ENCODE data around the gene SLC25A4. TPM values are rescaled to one million over a fixed set of nuclear protein-coding genes. Genes with fewer than 3 reads are reported as not detected.

The SLC25A4 gene
- total and polyA plus RNA-seq, 2 of the 13 experiments (the other 11 are each of a cell fraction or from before 2014, with no cell fraction given): 30.3 to 42.1 TPM

DNA sequence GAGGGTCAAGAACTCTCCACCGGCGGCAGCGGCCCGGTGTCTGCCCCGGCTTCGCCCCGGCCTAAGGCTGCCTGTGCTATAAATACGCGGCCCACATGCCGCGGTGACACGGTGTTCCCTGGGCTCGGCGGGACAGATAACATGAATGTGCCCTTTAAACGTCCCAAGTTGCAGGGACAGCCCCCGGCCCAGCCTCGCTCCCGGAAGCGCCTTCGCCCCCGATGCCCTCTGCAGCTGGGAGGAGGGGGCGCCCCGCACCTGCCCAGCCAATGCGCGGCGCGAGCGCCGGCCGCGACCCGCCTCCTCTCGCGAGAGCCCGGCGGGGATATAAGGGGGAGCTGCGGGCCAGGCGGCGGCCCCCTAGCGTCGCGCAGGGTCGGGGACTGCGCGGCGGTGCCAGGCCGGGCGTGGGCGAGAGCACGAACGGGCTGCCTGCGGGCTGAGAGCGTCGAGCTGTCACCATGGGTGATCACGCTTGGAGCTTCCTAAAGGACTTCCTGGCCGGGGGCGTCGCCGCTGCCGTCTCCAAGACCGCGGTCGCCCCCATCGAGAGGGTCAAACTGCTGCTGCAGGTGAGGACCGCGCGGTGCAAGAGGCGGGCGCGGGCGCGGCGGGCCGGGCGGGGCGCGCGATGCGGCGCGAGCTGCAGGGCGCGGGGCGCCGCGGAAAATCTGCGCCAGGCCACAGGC is at the start of gene SLC25A4 (continued):
- no peak for TF ChIP-seq RARG (CRISPR knock-in tag; IDR thresholded peaks at IDR 0.05; ENCODE audit: low read depth)
- TF ChIP-seq SP4 (CRISPR knock-in tag; IDR thresholded peaks at IDR 0.05): peak; percentile 90
- TF ChIP-seq NAIF1 (CRISPR knock-in tag; IDR thresholded peaks at IDR 0.05; ENCODE audit: borderline replicate concordance): no peak
- TF ChIP-seq ZNF768 (CRISPR knock-in tag; IDR thresholded peaks at IDR 0.05): peak; percentile 63; the same call in 1 of the 2 replicates
- no peak for TF ChIP-seq MTA3 (CRISPR knock-in tag; IDR thresholded peaks at IDR 0.05)
- peak; percentile 97 for TF ChIP-seq ELF3 (CRISPR knock-in tag; IDR thresholded peaks at IDR 0.05)
- TF ChIP-seq XRCC5 (optimal IDR thresholded peaks at IDR 0.05; ENCODE audit: low read length): peak; percentile 74
- no peak for TF ChIP-seq ZNF350 (CRISPR knock-in tag; IDR thresholded peaks at IDR 0.05; ENCODE audit: borderline replicate concordance, low read depth)
- TF ChIP-seq ZNF547 (CRISPR knock-in tag; IDR thresholded peaks at IDR 0.05): peak; percentile 78
- peak; percentile 76 for TF ChIP-seq HNRNPLL (IDR thresholded peaks at IDR 0.05; ENCODE audit: low read depth, low read length, poor library complexity, severe bottlenecking)
- peak; percentile 58 for TF ChIP-seq JARID2 (CRISPR knock-in tag; IDR thresholded peaks at IDR 0.05; ENCODE audit: insufficient replicate concordance)
- no peak; the same call in 1 of the 2 replicates for TF ChIP-seq ZNF616 (CRISPR knock-in tag; IDR thresholded peaks at IDR 0.05; ENCODE audit: low read depth)
- TF ChIP-seq ZNF251 (CRISPR knock-in tag; IDR thresholded peaks at IDR 0.05): no peak
- no peak for TF ChIP-seq SCMH1 (CRISPR knock-in tag; IDR thresholded peaks at IDR 0.05; ENCODE audit: borderline replicate concordance)
- no peak for TF ChIP-seq FOSL1 (CRISPR knock-in tag; IDR thresholded peaks at IDR 0.05; ENCODE audit: borderline replicate concordance)
- TF ChIP-seq FOSL2 (CRISPR knock-in tag; IDR thresholded peaks at IDR 0.05): no peak
- peak; percentile 86 for TF ChIP-seq HDAC1 (CRISPR knock-in tag; IDR thresholded peaks at IDR 0.05)
- TF ChIP-seq EEA1 (CRISPR knock-in tag; IDR thresholded peaks at IDR 0.05; ENCODE audit: borderline replicate concordance): no peak
- TF ChIP-seq POGK (CRISPR knock-in tag; conservative IDR thresholded peaks at IDR 0.05): peak; percentile 93
- no peak for TF ChIP-seq ZNF784 (CRISPR knock-in tag; IDR thresholded peaks at IDR 0.05; ENCODE audit: borderline replicate concordance)
- TF ChIP-seq PPARG (CRISPR knock-in tag; conservative IDR thresholded peaks at IDR 0.05): 0 out of 2 replicates have a peak, but pooled peaks have one; percentile 64
- peak; percentile 81; the same call in 1 of the 2 replicates for TF ChIP-seq MEIS2 (CRISPR knock-in tag; IDR thresholded peaks at IDR 0.05)
- peak; percentile 80 for TF ChIP-seq ZNF563 (CRISPR knock-in tag; IDR thresholded peaks at IDR 0.05)
- TF ChIP-seq, protein P1, sequence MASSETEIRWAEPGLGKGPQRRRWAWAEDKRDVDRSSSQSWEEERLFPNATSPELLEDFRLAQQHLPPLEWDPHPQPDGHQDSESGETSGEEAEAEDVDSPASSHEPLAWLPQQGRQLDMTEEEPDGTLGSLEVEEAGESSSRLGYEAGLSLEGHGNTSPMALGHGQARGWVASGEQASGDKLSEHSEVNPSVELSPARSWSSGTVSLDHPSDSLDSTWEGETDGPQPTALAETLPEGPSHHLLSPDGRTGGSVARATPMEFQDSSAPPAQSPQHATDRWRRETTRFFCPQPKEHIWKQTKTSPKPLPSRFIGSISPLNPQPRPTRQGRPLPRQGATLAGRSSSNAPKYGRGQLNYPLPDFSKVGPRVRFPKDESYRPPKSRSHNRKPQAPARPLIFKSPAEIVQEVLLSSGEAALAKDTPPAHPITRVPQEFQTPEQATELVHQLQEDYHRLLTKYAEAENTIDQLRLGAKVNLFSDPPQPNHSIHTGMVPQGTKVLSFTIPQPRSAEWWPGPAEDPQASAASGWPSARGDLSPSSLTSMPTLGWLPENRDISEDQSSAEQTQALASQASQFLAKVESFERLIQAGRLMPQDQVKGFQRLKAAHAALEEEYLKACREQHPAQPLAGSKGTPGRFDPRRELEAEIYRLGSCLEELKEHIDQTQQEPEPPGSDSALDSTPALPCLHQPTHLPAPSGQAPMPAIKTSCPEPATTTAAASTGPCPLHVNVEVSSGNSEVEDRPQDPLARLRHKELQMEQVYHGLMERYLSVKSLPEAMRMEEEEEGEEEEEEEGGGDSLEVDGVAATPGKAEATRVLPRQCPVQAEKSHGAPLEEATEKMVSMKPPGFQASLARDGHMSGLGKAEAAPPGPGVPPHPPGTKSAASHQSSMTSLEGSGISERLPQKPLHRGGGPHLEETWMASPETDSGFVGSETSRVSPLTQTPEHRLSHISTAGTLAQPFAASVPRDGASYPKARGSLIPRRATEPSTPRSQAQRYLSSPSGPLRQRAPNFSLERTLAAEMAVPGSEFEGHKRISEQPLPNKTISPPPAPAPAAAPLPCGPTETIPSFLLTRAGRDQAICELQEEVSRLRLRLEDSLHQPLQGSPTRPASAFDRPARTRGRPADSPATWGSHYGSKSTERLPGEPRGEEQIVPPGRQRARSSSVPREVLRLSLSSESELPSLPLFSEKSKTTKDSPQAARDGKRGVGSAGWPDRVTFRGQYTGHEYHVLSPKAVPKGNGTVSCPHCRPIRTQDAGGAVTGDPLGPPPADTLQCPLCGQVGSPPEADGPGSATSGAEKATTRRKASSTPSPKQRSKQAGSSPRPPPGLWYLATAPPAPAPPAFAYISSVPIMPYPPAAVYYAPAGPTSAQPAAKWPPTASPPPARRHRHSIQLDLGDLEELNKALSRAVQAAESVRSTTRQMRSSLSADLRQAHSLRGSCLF (CRISPR knock-in tag; IDR thresholded peaks at IDR 0.05; ENCODE audit: borderline replicate concordance): no peak
